Trophoblast cell (in vitro differentiated cells and primary cell): ENCODE results near the gene EPX.

Experiments used
- DNase-seq, 2 donors: peaks; one replicate each; pipeline ENCODE4 v3.0.0-alpha.2; 2016
- H2AFZ ChIP-seq: 2 replicates; pipeline ENCODE4 v1.6.1; 2013; ENCODE audit warnings: low read length, moderate library complexity, mild to moderate bottlenecking; ENCODE audit not compliant: insufficient read depth, poor library complexity
- H2AK5ac ChIP-seq: 2 replicates; pipeline ENCODE4 v1.6.1; 2013; ENCODE audit warnings: mild to moderate bottlenecking, low read length
- H2BK120ac ChIP-seq: 2 replicates; pipeline ENCODE4 v1.6.1; 2013; ENCODE audit warnings: low read length, mild to moderate bottlenecking, moderate library complexity; ENCODE audit not compliant: insufficient read depth, poor library complexity
- H2BK12ac ChIP-seq: 2 replicates; pipeline ENCODE4 v1.6.1; 2013; ENCODE audit warnings: mild to moderate bottlenecking, low read length, moderate library complexity
- H2BK5ac ChIP-seq: 2 replicates; pipeline ENCODE4 v1.6.1; 2013; ENCODE audit warnings: low read length, low read depth, moderate library complexity, mild to moderate bottlenecking; ENCODE audit not compliant: poor library complexity
- H3K14ac ChIP-seq: 2 replicates; pipeline ENCODE4 v1.6.1; 2013; ENCODE audit warnings: mild to moderate bottlenecking, low read length
- H3K18ac ChIP-seq: 2 replicates; pipeline ENCODE4 v1.6.1; 2013; ENCODE audit warnings: mild to moderate bottlenecking, low read length
- H3K23ac ChIP-seq: 2 replicates; pipeline ENCODE4 v1.6.1; 2013; ENCODE audit warnings: low read length
- H3K27ac ChIP-seq: 2 replicates; pipeline ENCODE4 v1.5.1; 2013; ENCODE audit warnings: low read depth, mild to moderate bottlenecking, inconsistent platforms, low read length, moderate library complexity
- H3K27me3 ChIP-seq: 2 replicates; pipeline ENCODE4 v1.6.1; 2013; ENCODE audit warnings: inconsistent platforms, mild to moderate bottlenecking, low read length, moderate library complexity; ENCODE audit not compliant: insufficient read depth
- H3K36me3 ChIP-seq, 2 experiments: 1 replicate in 1 of 2; 2 replicates in 1 of 2; pipeline ENCODE4 v1.6.1; 2013; ENCODE audit warnings: low read length in 2 of 2, mild to moderate bottlenecking in 2 of 2, moderate library complexity in 1 of 2; ENCODE audit not compliant: insufficient read depth in 2 of 2, control insufficient read depth in 1 of 2
- H3K4ac ChIP-seq: 2 replicates; pipeline ENCODE4 v1.6.1; 2013; ENCODE audit warnings: low read depth, mild to moderate bottlenecking, low read length, moderate library complexity
- H3K4me1 ChIP-seq, 2 experiments: 1 replicate in 1 of 2; 2 replicates in 1 of 2; pipeline ENCODE4 v1.6.1; 2013; ENCODE audit warnings: low read length in 2 of 2, mild to moderate bottlenecking in 2 of 2, moderate library complexity in 1 of 2; ENCODE audit not compliant: insufficient read depth in 2 of 2, control insufficient read depth in 1 of 2
- H3K4me2 ChIP-seq: 2 replicates; pipeline ENCODE4 v1.6.1; 2013; ENCODE audit warnings: inconsistent platforms, mild to moderate bottlenecking, low read length, moderate library complexity
- H3K4me3 ChIP-seq: 2 replicates; pipeline ENCODE4 v1.5.1; 2013; ENCODE audit warnings: mild to moderate bottlenecking, low read depth, low read length, inconsistent platforms
- H3K79me1 ChIP-seq: one replicate; pipeline ENCODE4 v1.6.1; 2013; ENCODE audit warnings: low read length
- H3K79me2 ChIP-seq: 2 replicates; pipeline ENCODE4 v1.6.1; 2013; ENCODE audit warnings: low read length, mild to moderate bottlenecking; ENCODE audit not compliant: control insufficient read depth, insufficient read depth, poor library complexity
- H3K9ac ChIP-seq: 2 replicates; pipeline ENCODE4 v1.6.1; 2013; ENCODE audit warnings: mild to moderate bottlenecking, low read length
- H3K9me3 ChIP-seq: 2 replicates; pipeline ENCODE4 v1.6.1; 2013; ENCODE audit warnings: low read depth, mild to moderate bottlenecking, control low read depth, inconsistent platforms, low read length; ENCODE audit not compliant: insufficient read depth
- H4K12ac ChIP-seq: 2 replicates; pipeline ENCODE4 v1.6.1; 2013; ENCODE audit warnings: low read depth, mild to moderate bottlenecking, low read length, moderate library complexity
- H4K8ac ChIP-seq: 2 replicates; pipeline ENCODE4 v1.6.1; 2013; ENCODE audit warnings: low read depth, mild to moderate bottlenecking, low read length, moderate library complexity
- H4K91ac ChIP-seq: one replicate; pipeline ENCODE4 v1.6.1; 2013; ENCODE audit warnings: low read depth, mild to moderate bottlenecking, low read length, moderate library complexity
- WGBS: extraction: QIAGEN DNeasy Blood & Tissue Kit; methylation state at CpG from one replicate; pipeline ENCODE4 v1.1.7; 2013; ENCODE audit warnings: missing lambda C conversion rate; ENCODE audit not compliant: insufficient read length, insufficient coverage; ENCODE audit errors: extremely low coverage; 5-methylcytosine and 5-hydroxymethylcytosine counted together

The EPX gene

GRCh38 chr17:58148609-58149008, 43.9 kb upstream of the EPX start:
- WGBS, result no CpG with 5 or more reads among the region's 3 CpGs
- Histone ChIP-seq H3K23ac (no peak overlapping the region), H2AFZ (no peak overlapping the region), H3K27me3 (no peaks in the 10 kb centered on the region), H3K18ac (no peak overlapping the region), H3K36me3 (no peaks in the 10 kb centered on the region), H3K4ac (no peak overlapping the region), H3K4me1 (no peaks in the 10 kb centered on the region), H2BK5ac (no peak overlapping the region), H3K4me2 (no peak overlapping the region), H4K12ac (no peak overlapping the region), H3K9ac (no peak overlapping the region), H2AK5ac (no peak overlapping the region), H2BK120ac (no peak overlapping the region), H2BK12ac (no peak overlapping the region), H3K14ac (no peak overlapping the region), H3K79me1 (no peaks in the 10 kb centered on the region), H3K27ac (no peak overlapping the region), H3K9me3 (no peaks in the 10 kb centered on the region), H3K4me3 (no peak overlapping the region), H4K8ac (no peak overlapping the region), H4K91ac (no peak overlapping the region), H3K79me2 (no peaks in the 10 kb centered on the region)
- no peak for DNase-seq

DNA sequence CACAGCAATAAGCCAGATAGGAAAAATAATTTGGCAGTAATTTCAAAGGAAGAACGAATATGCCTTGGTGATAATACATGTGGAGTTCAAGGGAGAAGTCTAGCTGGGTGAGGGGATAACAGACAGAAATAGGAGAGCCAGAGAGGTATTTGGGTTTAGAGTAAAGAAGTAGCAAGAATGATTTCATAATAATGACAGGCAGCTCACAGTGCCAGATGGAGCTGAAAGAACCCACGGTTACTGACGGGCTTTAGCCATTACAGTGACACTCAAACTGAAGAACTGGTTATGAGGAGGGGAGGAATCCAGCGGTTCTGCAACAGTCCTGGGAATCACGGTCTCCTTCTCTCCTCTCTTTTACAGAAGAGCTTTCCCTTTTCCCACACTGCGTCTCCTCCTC, 42.1 kb upstream of the EPX start:
- no peak overlapping the region for H2BK5ac ChIP-seq
- no peak overlapping the region for H3K14ac ChIP-seq
- H4K12ac ChIP-seq, result no peak overlapping the region
- H2BK12ac ChIP-seq, result no peak overlapping the region
- WGBS, result no CpG with 5 or more reads among the region's 6 CpGs
- no peak overlapping the region for H3K4me2 ChIP-seq
- H2BK120ac ChIP-seq, result no peak overlapping the region
- H3K4me1 ChIP-seq, result no peaks in the 10 kb centered on the region
- no peak overlapping the region for H4K8ac ChIP-seq
- H3K4ac ChIP-seq, result no peak overlapping the region
- H3K27ac ChIP-seq, result no peak overlapping the region
- H3K4me3 ChIP-seq, result no peak overlapping the region
- no peak overlapping the region for H3K18ac ChIP-seq
- H3K79me2 ChIP-seq, result no peaks in the 10 kb centered on the region
- no peak overlapping the region for H3K9ac ChIP-seq
- no peaks in the 10 kb centered on the region for H3K27me3 ChIP-seq
- H2AFZ ChIP-seq, result no peak overlapping the region
- H3K9me3 ChIP-seq, result no peaks in the 10 kb centered on the region
- H3K23ac ChIP-seq, result no peak overlapping the region
- no peaks in the 10 kb centered on the region for H3K36me3 ChIP-seq
- DNase-seq, result no peak
- no peak overlapping the region for H4K91ac ChIP-seq
- no peak overlapping the region for H2AK5ac ChIP-seq
- H3K79me1 ChIP-seq, result no peaks in the 10 kb centered on the region

DNA sequence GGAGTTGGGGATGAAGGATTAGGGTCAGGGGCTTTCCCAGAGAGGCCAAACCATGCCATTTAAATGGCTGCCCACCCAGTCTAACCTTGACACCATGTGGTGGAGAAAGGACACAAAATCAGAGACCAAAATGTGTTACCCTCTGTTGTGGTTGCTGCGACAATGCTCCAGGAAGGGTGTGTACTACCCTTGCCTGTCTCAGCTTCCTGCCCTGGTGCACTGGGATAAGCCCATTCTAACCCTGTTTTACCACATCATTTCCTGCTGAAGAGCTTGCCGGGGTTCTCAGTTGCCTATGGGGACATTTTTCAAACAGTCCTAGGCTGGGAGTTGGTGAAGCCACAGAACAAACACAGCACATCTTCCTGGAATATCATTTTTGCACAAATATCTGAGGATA, 39.5 kb upstream of the EPX start:
- Histone ChIP-seq H3K79me2 (no peaks in the 10 kb centered on the region), H3K18ac (no peak overlapping the region), H3K9ac (no peak overlapping the region), H2AK5ac (no peak overlapping the region), H2BK5ac (no peak overlapping the region), H3K14ac (no peak overlapping the region), H3K27ac (no peak overlapping the region), H4K91ac (no peak overlapping the region), H3K23ac (no peak overlapping the region), H4K8ac (no peak overlapping the region), H3K4me1 (peaks cover 6 to 7% of the 10 kb centered on the region in 2 experiments), H2AFZ (no peak overlapping the region), H3K27me3 (peaks cover 13% of the 10 kb centered on the region), H3K4me2 (no peak overlapping the region), H3K79me1 (no peaks in the 10 kb centered on the region), H3K4me3 (no peak overlapping the region), H2BK12ac (no peak overlapping the region), H3K36me3 (no peaks in the 10 kb centered on the region), H4K12ac (no peak overlapping the region), H3K4ac (no peak overlapping the region), H3K9me3 (peaks cover 3% of the 10 kb centered on the region), H2BK120ac (no peak overlapping the region)
- no CpG with 5 or more reads among the region's 2 CpGs for WGBS
- no peak for DNase-seq

DNA sequence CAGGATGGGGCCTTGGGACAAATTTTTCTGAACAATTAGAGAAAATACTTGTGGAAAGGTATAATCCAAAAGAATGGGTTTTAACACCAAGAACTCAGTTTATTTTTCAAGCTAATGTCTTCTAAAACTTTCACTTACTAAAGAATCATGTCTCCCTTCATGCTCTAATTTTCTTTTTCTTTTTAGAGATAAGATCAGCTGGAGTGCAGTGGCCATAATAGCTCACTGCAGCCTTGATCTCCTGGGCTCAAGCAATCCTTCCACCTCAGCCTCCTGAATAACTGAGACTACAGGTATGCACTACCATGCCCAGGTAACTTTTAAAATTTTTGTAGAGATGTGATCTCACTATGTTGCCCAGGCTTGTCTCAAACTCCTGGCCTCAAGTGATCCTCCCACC, 38.9 kb upstream of the EPX start:
- no peak overlapping the region for H2AFZ ChIP-seq
- H4K12ac ChIP-seq, result no peak overlapping the region
- H3K27ac ChIP-seq, result no peak overlapping the region
- no peak for DNase-seq
- peaks cover 6 to 7% of the 10 kb centered on the region in 2 experiments for H3K4me1 ChIP-seq
- no peak overlapping the region for H3K18ac ChIP-seq
- H3K14ac ChIP-seq, result no peak overlapping the region
- H3K9ac ChIP-seq, result no peak overlapping the region
- no peak overlapping the region for H4K8ac ChIP-seq
- H3K36me3 ChIP-seq, result no peaks in the 10 kb centered on the region
- H2BK120ac ChIP-seq, result no peak overlapping the region
- H2BK5ac ChIP-seq, result no peak overlapping the region
- H2AK5ac ChIP-seq, result no peak overlapping the region
- H3K4me3 ChIP-seq, result no peak overlapping the region
- H3K4ac ChIP-seq, result no peak overlapping the region
- H3K4me2 ChIP-seq, result no peak overlapping the region
- no peak overlapping the region for H3K23ac ChIP-seq
- H2BK12ac ChIP-seq, result no peak overlapping the region
- H4K91ac ChIP-seq, result no peak overlapping the region
- H3K27me3 ChIP-seq, result peaks cover 13% of the 10 kb centered on the region
- H3K79me2 ChIP-seq, result no peaks in the 10 kb centered on the region
- H3K9me3 ChIP-seq, result peaks cover 3% of the 10 kb centered on the region
- no peaks in the 10 kb centered on the region for H3K79me1 ChIP-seq
